Chondrocyte (in vitro differentiated cells): ENCODE results near the gene BAIAP2L1. TPM values are rescaled to one million over a fixed set of nuclear protein-coding genes. Genes with fewer than 3 reads are reported as not detected.
"Not testable (repeated sequence)": the region's sequence is repeated elsewhere in the genome, so short reads cannot be mapped to it uniquely, and the experiment has no call there.

Source experiments
- DNase-seq: peaks from one replicate; pipeline ENCODE4 v3.0.0; 2021; ENCODE audit warnings: mixed read lengths, low spot score
- H3K27ac Mint-ChIP-seq: one replicate; pipeline ENCODE4 v1.8.0; 2021; ENCODE audit warnings: mild to moderate bottlenecking, moderate library complexity, mixed read lengths; ENCODE audit not compliant: unreplicated experiment
- H3K27me3 Mint-ChIP-seq: 2 replicates; pipeline ENCODE4 v1.8.0; 2021; ENCODE audit warnings: low read depth, mixed read lengths
- H3K36me3 Mint-ChIP-seq: 2 replicates; pipeline ENCODE4 v1.8.0; 2021; ENCODE audit warnings: low read depth, mixed read lengths
- H3K4me1 Mint-ChIP-seq: 2 replicates; pipeline ENCODE4 v1.8.0; 2021; ENCODE audit warnings: low read depth, mild to moderate bottlenecking, mixed read lengths
- H3K4me3 Mint-ChIP-seq: one replicate; pipeline ENCODE4 v1.8.0; 2021; ENCODE audit warnings: mild to moderate bottlenecking, moderate library complexity, mixed read lengths; ENCODE audit not compliant: unreplicated experiment
- H3K9me3 Mint-ChIP-seq: 2 replicates; pipeline ENCODE4 v1.8.0; 2021; ENCODE audit warnings: low read depth, mixed read lengths
- CTCF ChIP-seq: fragments of 200-600 bp; sonication (generic); IDR thresholded peaks from 2 replicates; pipeline ENCODE4 v1.5.0; 2021; ENCODE audit warnings: antibody characterized with exemption, mild to moderate bottlenecking, moderate library complexity
- total RNA-seq: library from RNA; stranded (reverse); gene quantifications from 3 replicates; pipeline ENCODE4 v1.2.1, GENCODE V29; 2021

The BAIAP2L1 gene
- total RNA-seq, 1 donor from 2014 or later, result 12.4 TPM

GRCh38 chr7:98418271-98418635 lies 17.4 kb upstream of the BAIAP2L1 start:
- no peak for TF ChIP-seq CTCF
- no peaks in the 10 kb centered on the region for H3K36me3 Mint-ChIP-seq
- H3K9me3 Mint-ChIP-seq, result no peaks in the 10 kb centered on the region
- no peak overlapping the region for H3K4me3 Mint-ChIP-seq
- DNase-seq, result no peak
- H3K27me3 Mint-ChIP-seq, result no peaks in the 10 kb centered on the region
- H3K4me1 Mint-ChIP-seq, result peaks cover 11% of the 10 kb centered on the region
- H3K27ac Mint-ChIP-seq, result peak overlapping the region; percentile 79

- not testable (repeated sequence) for H3K36me3 Mint-ChIP-seq, H3K4me3 Mint-ChIP-seq, DNase-seq, H3K27ac Mint-ChIP-seq, H3K9me3 Mint-ChIP-seq, H3K27me3 Mint-ChIP-seq
- peaks cover 11% of the 10 kb centered on the region for H3K4me1 Mint-ChIP-seq
These were observed 16.8 kb upstream of the BAIAP2L1 start for GRCh38 chr7:98417604-98418270.

- no peak for TF ChIP-seq CTCF
- no peaks in the 10 kb centered on the region for H3K9me3 Mint-ChIP-seq
- DNase-seq, result no peak
- no peaks in the 10 kb centered on the region for H3K27me3 Mint-ChIP-seq
- no peaks in the 10 kb centered on the region for H3K36me3 Mint-ChIP-seq
- no peak overlapping the region for H3K4me3 Mint-ChIP-seq
- peaks cover 11% of the 10 kb centered on the region for H3K4me1 Mint-ChIP-seq
- no peak overlapping the region for H3K27ac Mint-ChIP-seq
These were observed 13.5 kb upstream of the BAIAP2L1 start for GRCh38 chr7:98414205-98414900.

- H3K36me3 Mint-ChIP-seq, H3K27me3 Mint-ChIP-seq, H3K4me1 Mint-ChIP-seq, H3K4me3 Mint-ChIP-seq, H3K27ac Mint-ChIP-seq, H3K9me3 Mint-ChIP-seq, DNase-seq: not testable (repeated sequence)
- peak; percentile 13 for TF ChIP-seq CTCF
These were observed 12.8 kb upstream of the BAIAP2L1 start for GRCh38 chr7:98413655-98414054.

- Mint-ChIP-seq H3K4me1 (no peaks in the 10 kb centered on the region), H3K27me3 (no peaks in the 10 kb centered on the region), H3K36me3 (no peaks in the 10 kb centered on the region), H3K4me3 (no peak overlapping the region), H3K9me3 (no peaks in the 10 kb centered on the region), H3K27ac (no peak overlapping the region)
- no peak for DNase-seq
- TF ChIP-seq CTCF, result no peak
These were observed 9.0 kb upstream of the BAIAP2L1 start for GRCh38 chr7:98409843-98410242.

GRCh38 chr7:98408146-98408545 lies 7.3 kb upstream of the BAIAP2L1 start:
- DNase-seq, H3K36me3 Mint-ChIP-seq, H3K9me3 Mint-ChIP-seq, H3K27ac Mint-ChIP-seq, H3K4me1 Mint-ChIP-seq, H3K27me3 Mint-ChIP-seq, H3K4me3 Mint-ChIP-seq: not testable (repeated sequence)
